ENCODE data around the gene TMEM158.

The TMEM158 gene

GRCh38 chr3:45198264-45199260 is 27.5 kb downstream of the TMEM158 start:
- Mint-ChIP-seq H3K4me3 (no peak overlapping the region), H3K27me3 (peaks cover 9% of the 10 kb centered on the region), H3K4me1 (ENCODE audit: low read depth) (no peaks in the 10 kb centered on the region), H3K27ac (no peak overlapping the region), H3K36me3 (no peaks in the 10 kb centered on the region), H3K9me3 (ENCODE audit: low read depth) (no peaks in the 10 kb centered on the region)

DNA sequence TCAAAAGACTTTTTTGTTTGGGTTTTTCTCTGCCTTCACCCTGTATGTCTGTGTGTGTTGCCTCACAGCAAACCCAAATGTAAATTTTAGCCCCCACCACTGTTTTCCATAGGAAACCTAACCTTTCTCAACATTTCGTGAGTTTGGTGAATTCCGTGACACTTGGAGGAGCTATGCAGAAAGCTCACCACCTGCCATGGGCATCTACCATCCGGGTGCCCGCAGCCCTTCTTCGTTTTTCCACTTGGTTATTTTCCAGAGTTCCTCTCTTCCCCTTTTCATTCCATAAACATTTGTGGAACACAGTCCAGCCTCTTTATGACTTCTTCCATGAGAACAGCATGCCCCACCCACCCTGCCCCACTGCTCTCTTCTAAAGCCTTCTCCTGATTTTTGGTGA is 31.3 kb downstream of the TMEM158 start:
- H3K9me3 Mint-ChIP-seq (ENCODE audit: low read depth): no peaks in the 10 kb centered on the region
- H3K27me3 Mint-ChIP-seq: peaks cover 9% of the 10 kb centered on the region
- no peak overlapping the region for H3K27ac Mint-ChIP-seq
- no peaks in the 10 kb centered on the region for H3K36me3 Mint-ChIP-seq
- H3K4me1 Mint-ChIP-seq (ENCODE audit: low read depth): no peaks in the 10 kb centered on the region
- no peak overlapping the region for H3K4me3 Mint-ChIP-seq

- H3K36me3 Mint-ChIP-seq: no peaks in the 10 kb centered on the region
- H3K4me1 Mint-ChIP-seq (ENCODE audit: low read depth): peaks cover 2% of the 10 kb centered on the region
- no peak overlapping the region for H3K4me3 Mint-ChIP-seq
- H3K27me3 Mint-ChIP-seq: peaks cover 8% of the 10 kb centered on the region
- H3K9me3 Mint-ChIP-seq (ENCODE audit: low read depth): no peaks in the 10 kb centered on the region
- H3K27ac Mint-ChIP-seq: no peak overlapping the region
Measured at GRCh38 chr3:45191924-45192417, 34.1 kb downstream of the TMEM158 start.

DNA sequence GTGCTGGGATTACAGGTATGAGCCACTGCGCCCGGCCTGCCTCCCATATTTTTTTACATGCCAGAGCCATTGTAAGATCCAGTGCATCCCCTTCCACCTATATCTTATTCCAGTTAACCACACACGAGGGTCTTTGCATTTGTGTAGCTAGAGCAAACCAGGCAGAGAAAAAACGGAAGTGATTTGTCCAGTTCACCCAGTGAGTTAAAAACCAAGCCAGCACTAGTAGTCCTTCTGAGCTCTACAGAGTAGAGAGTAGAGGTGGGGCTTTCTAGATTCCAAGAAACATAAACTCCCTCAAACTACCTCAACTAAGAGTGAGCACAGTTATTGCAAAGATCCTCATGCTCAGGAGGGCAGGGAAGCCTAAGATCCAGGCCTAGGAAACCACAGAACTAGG is 34.7 kb downstream of the TMEM158 start:
- Mint-ChIP-seq H3K27me3 (peaks cover 2% of the 10 kb centered on the region), H3K9me3 (ENCODE audit: low read depth) (no peaks in the 10 kb centered on the region), H3K4me1 (ENCODE audit: low read depth) (peaks cover 2% of the 10 kb centered on the region), H3K27ac (no peak overlapping the region), H3K36me3 (no peaks in the 10 kb centered on the region), H3K4me3 (no peak overlapping the region)

DNA sequence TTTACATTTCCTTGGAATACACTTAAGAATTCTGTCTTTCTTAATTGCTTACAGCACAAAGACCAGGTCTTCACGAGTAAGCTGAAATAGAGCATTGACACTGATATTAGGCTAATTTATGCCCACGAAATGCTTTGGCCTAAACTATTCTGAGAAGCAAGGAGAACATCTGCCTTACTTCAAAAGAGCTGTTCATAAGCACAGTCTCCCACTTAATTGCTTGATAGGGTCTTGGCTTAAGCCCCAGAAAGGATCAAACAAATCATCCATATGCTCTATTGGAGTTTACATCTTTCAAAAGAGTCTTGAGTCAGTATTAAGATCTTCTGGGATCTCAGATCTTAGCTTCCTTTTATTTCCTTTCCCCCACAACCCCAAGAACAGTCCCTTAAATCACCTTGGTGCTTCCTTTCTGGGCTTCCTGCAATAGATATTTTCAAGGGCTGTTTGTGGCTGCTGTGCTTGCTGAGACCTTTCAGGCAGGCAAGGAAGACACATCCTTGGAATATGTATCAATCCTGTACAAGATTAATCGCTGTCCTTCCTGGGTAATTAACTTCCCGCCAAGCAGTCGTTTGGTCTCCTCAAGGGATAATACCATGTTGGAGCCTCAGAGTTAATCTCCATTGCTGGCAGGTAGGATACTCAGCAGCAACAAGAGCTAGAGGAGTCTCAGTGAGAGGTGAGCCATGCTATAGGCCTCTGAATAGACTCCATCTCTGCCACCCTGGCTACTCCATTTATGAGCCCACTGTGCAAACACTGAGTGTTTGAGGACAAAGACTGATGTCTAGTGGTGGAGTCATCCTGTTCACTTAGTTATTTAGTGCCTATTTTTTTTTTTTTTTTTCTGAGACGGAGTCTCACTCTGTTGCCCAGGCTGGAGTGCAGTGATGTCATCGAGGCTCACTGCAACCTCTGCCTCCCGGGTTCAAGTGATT is 37.1 kb downstream of the TMEM158 start:
- Mint-ChIP-seq H3K36me3 (no peaks in the 10 kb centered on the region), H3K27me3 (peaks cover 3% of the 10 kb centered on the region), H3K9me3 (ENCODE audit: low read depth) (no peaks in the 10 kb centered on the region), H3K4me1 (ENCODE audit: low read depth) (peaks cover 2% of the 10 kb centered on the region), H3K27ac (no peak overlapping the region), H3K4me3 (no peak overlapping the region)

DNA sequence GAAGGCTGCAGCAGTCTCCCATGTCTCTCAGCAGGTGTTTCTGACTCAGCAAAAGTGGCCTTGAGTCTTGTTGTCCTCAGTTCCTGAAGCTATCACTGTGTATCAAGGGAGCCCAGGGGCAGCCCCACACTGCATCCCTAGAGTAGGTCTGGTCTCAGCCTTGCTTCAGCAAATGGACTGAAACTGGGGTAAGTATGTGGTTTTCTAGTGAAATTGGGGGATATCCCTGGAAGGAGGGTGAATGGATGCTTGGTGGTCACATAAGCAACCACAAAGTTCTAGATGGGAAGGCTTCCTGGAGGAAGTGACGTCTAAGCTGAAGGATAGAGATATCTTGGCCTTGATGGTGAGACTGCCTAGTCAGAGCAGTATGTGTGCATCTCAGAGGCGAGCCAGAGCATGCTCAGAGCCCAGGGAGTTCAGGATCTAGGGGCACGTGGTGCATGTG is 38.4 kb downstream of the TMEM158 start:
- H3K4me3 Mint-ChIP-seq: no peak overlapping the region
- H3K36me3 Mint-ChIP-seq: no peaks in the 10 kb centered on the region
- H3K4me1 Mint-ChIP-seq (ENCODE audit: low read depth): peaks cover 2% of the 10 kb centered on the region
- no peaks in the 10 kb centered on the region for H3K9me3 Mint-ChIP-seq (ENCODE audit: low read depth)
- H3K27ac Mint-ChIP-seq: no peak overlapping the region
- peaks cover 3% of the 10 kb centered on the region for H3K27me3 Mint-ChIP-seq

DNA sequence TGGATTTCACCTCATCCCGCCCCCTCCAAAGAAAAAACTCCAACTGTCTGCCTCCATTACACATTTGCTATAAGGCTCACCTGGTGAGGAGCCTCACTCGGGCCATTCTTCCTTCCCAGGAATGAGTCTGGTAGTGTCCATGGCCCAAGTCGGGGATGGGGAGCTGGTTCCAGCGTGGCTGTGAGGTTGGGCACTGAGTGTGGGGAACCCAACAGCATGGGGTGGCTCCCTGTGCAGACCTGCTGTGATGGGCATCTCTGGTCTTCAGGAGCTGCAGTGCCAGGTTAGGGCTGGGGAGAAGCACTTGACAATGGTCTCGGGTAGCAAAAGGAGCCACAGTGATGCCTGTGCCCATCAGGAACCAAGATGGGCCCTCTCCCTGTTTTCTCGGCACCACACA is 39.2 kb downstream of the TMEM158 start:
- no peaks in the 10 kb centered on the region for H3K36me3 Mint-ChIP-seq
- H3K27ac Mint-ChIP-seq: no peak overlapping the region
- peaks cover 3% of the 10 kb centered on the region for H3K27me3 Mint-ChIP-seq
- H3K4me3 Mint-ChIP-seq: no peak overlapping the region
- peaks cover 2% of the 10 kb centered on the region for H3K4me1 Mint-ChIP-seq (ENCODE audit: low read depth)
- H3K9me3 Mint-ChIP-seq (ENCODE audit: low read depth): no peaks in the 10 kb centered on the region

DNA sequence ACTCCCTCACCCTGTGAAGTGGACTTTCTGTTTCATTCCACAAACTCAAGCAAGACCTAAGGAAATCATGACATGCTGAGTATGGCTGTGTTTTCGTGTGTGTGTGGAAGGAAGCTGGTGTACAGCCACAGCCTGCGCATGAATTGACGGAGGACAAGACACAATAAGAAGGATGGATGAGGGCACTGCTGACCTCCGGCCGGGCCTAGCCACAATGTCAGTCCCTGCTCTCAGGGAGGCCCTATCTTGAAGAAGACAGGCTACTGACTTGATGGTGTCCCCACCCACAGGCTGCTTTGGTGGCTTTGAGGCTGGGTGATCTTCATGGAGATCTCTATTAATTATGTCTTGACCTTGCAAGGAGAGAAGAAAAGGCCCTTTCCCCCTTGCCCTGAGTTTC is 40.6 kb downstream of the TMEM158 start:
- no peak overlapping the region for H3K4me3 Mint-ChIP-seq
- peaks cover 2% of the 10 kb centered on the region for H3K4me1 Mint-ChIP-seq (ENCODE audit: low read depth)
- peaks cover 2% of the 10 kb centered on the region for H3K27me3 Mint-ChIP-seq
- H3K27ac Mint-ChIP-seq: no peak overlapping the region
- H3K36me3 Mint-ChIP-seq: no peaks in the 10 kb centered on the region
- H3K9me3 Mint-ChIP-seq (ENCODE audit: low read depth): no peaks in the 10 kb centered on the region

- no peaks in the 10 kb centered on the region for H3K36me3 Mint-ChIP-seq
- H3K4me1 Mint-ChIP-seq (ENCODE audit: low read depth): peaks cover 2% of the 10 kb centered on the region
- no peaks in the 10 kb centered on the region for H3K9me3 Mint-ChIP-seq (ENCODE audit: low read depth)
- peaks cover 2% of the 10 kb centered on the region for H3K27me3 Mint-ChIP-seq
- H3K4me3 Mint-ChIP-seq: no peak overlapping the region
- H3K27ac Mint-ChIP-seq: no peak overlapping the region
Measured at GRCh38 chr3:45185052-45185451, 41.0 kb downstream of the TMEM158 start.

DNA sequence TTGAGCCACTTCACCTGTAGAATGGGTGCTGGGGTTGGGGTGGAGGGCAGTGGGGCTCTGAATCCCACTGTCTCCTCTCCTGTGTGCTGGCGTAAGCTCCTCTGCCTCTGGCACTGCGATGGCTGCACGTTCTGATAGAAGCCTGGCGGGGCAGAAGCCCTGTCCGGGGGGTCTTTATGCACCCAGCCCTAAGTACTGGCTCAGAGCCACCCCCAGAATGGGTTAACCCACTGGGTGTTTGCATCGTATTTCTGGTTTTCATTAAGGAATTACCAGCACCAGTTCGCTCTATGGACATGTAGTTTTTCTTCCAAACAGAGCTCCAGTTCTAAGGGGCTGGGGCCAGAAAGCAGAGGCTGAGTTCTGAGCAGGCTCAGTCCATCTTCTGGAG is 42.2 kb downstream of the TMEM158 start:
- Mint-ChIP-seq H3K36me3 (no peaks in the 10 kb centered on the region), H3K27me3 (peaks cover 4% of the 10 kb centered on the region), H3K9me3 (ENCODE audit: low read depth) (no peaks in the 10 kb centered on the region), H3K4me1 (ENCODE audit: low read depth) (peaks cover 2% of the 10 kb centered on the region), H3K27ac (no peak overlapping the region), H3K4me3 (no peak overlapping the region)

DNA sequence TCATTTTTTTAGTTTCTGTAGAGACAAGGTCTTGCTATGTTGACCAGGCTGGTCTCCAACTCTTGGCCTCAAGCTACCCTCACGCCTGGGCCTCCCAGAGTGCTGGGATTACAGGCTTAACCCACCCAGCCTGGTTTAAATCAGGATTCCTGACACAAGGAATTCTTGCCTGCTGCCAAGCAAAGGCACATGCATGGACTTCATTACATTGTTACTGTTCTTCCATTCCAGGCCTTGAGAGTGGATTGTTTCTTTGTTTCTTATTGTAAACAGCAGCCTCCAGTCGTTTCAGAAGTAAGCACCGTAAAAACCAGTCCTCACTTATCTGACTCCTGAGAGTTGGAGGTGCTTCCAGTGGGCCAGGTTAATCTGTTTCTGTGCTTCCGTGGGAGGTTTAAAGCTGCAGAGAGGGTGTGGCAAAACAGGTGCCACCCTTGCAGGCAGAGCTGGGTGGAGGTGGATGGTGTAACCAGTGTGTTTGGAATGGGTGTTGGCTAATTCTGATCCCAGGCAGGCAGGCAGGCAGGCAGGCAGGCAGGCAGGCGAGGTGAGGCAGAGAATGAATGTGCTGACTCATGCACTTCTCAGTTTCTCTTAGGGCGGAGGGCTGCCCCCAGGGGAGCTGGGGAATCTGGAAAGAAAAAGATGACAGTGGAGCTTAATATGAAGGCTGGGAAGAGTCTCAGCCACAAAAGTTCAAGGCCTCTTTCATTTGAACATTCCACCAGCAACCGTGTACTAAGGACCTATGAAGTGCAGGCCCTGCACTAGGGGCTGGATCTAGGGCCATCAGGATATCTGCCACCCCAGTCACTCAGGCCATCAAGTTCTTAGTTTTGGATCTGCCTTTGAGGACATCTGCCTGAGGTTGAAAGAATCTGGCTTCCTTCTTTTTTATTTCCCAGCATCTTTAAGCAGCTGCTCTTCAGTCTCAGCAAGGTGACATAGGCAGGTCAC is 42.9 kb downstream of the TMEM158 start:
- Mint-ChIP-seq H3K4me1 (ENCODE audit: low read depth) (peaks cover 2% of the 10 kb centered on the region), H3K9me3 (ENCODE audit: low read depth) (no peaks in the 10 kb centered on the region), H3K27me3 (peaks cover 4% of the 10 kb centered on the region), H3K4me3 (no peak overlapping the region), H3K36me3 (no peaks in the 10 kb centered on the region), H3K27ac (no peak overlapping the region)

- Mint-ChIP-seq H3K27me3 (peaks cover 5% of the 10 kb centered on the region), H3K36me3 (no peaks in the 10 kb centered on the region), H3K4me3 (no peak overlapping the region), H3K9me3 (ENCODE audit: low read depth) (no peaks in the 10 kb centered on the region), H3K27ac (no peak overlapping the region), H3K4me1 (ENCODE audit: low read depth) (no peaks in the 10 kb centered on the region)
Measured at GRCh38 chr3:45181496-45181895, 44.6 kb downstream of the TMEM158 start.

DNA sequence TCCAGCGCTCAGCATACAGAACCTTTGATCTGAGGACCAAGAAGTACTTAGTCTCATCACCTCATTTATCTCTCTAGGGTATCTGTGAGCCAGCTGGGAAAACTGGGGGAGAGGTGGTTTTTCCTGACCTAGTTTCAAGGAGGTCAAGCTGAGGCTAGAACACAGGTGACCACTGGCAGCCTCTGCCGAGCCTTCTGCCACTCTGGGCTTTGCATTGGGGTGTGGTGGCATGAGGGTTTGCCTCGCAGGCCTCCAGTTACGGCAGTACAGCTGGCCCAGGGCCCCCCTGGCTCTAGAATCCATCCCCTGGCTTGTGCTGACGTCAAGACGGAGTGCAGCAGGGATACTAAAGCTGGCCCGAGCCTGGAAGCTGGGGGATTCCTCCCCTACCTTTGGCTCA is 45.2 kb downstream of the TMEM158 start:
- Mint-ChIP-seq H3K4me1 (ENCODE audit: low read depth) (no peaks in the 10 kb centered on the region), H3K9me3 (ENCODE audit: low read depth) (no peaks in the 10 kb centered on the region), H3K27ac (no peak overlapping the region), H3K36me3 (no peaks in the 10 kb centered on the region), H3K27me3 (peaks cover 5% of the 10 kb centered on the region), H3K4me3 (no peak overlapping the region)

GRCh38 chr3:45180051-45180450 is 46.0 kb downstream of the TMEM158 start:
- H3K4me3 Mint-ChIP-seq: no peak overlapping the region

More at GRCh38 chr3:45180051-45180450, 46.0 kb downstream of the TMEM158 start:
- Mint-ChIP-seq H3K9me3 (ENCODE audit: low read depth) (no peaks in the 10 kb centered on the region), H3K4me1 (ENCODE audit: low read depth) (no peaks in the 10 kb centered on the region), H3K27ac (no peak overlapping the region), H3K27me3 (peaks cover 3% of the 10 kb centered on the region), H3K36me3 (no peaks in the 10 kb centered on the region)

Measured in activated naive CD8-positive, alpha-beta T cell (primary cell).